IMR-90 (cell line): ENCODE data around the gene HSPA6.

Experiments used
- CHD1 ChIP-seq: IDR thresholded peaks from 2 replicates; pipeline ENCODE4 v1.6.1; 2012; ENCODE audit warnings: low read depth, low read length, improper control_type of control experiment
- CTCF ChIP-seq: conservative IDR thresholded peaks from 2 replicates; pipeline ENCODE4 v1.5.1; 2012; ENCODE audit warnings: mild to moderate bottlenecking, low read depth, low read length, improper control_type of control experiment
- ELK1 ChIP-seq: fragments of 150-350 bp; IDR thresholded peaks from 2 replicates; pipeline ENCODE4 v1.6.1; 2016; ENCODE audit warnings: low read depth, mild to moderate bottlenecking, low read length, moderate library complexity, borderline replicate concordance
- NFE2L2 ChIP-seq: fragments of 150-350 bp; IDR thresholded peaks from 2 replicates; pipeline ENCODE4 v1.6.1; 2016; ENCODE audit warnings: low read depth, mild to moderate bottlenecking, low read length
- POLR2A ChIP-seq: IDR thresholded peaks from 2 replicates; pipeline ENCODE4 v1.6.1; 2012; ENCODE audit warnings: mild to moderate bottlenecking, low read depth, low read length
- RAD21 ChIP-seq: IDR thresholded peaks from 2 replicates; pipeline ENCODE4 v1.6.1; 2012; ENCODE audit warnings: low read length, improper control_type of control experiment
- RCOR1 ChIP-seq: IDR thresholded peaks from 2 replicates; pipeline ENCODE4 v1.6.1; 2012; ENCODE audit warnings: mild to moderate bottlenecking, low read length, improper control_type of control experiment; ENCODE audit not compliant: insufficient replicate concordance
- SMC3 ChIP-seq: fragments of 150-350 bp; IDR thresholded peaks from 2 replicates; pipeline ENCODE4 v1.6.1; 2016; ENCODE audit warnings: low read depth, mild to moderate bottlenecking, antibody characterized with exemption, low read length, moderate library complexity
- USF2 ChIP-seq: fragments of 150-350 bp; IDR thresholded peaks from 2 replicates; pipeline ENCODE4 v1.6.1; 2017; ENCODE audit warnings: mild to moderate bottlenecking, antibody characterized with exemption, low read length, low read depth

- TF ChIP-seq SMC3 (no peak), CTCF (no peak), RAD21 (no peak), USF2 (no peak), POLR2A (no peak), NFE2L2 (no peak), CHD1 (no peak), ELK1 (no peak), RCOR1 (no peak)
Measured at GRCh38 chr1:161506336-161507223, 17.8 kb upstream of the HSPA6 start.
